Measurements from ENCODE around the gene PSME3.

The PSME3 gene

GRCh38 chr17:42830971-42831370, 2.2 kb upstream of the PSME3 start:
- DNase-seq (ENCODE audit: low spot score): no peak
- TF ChIP-seq, protein P1, sequence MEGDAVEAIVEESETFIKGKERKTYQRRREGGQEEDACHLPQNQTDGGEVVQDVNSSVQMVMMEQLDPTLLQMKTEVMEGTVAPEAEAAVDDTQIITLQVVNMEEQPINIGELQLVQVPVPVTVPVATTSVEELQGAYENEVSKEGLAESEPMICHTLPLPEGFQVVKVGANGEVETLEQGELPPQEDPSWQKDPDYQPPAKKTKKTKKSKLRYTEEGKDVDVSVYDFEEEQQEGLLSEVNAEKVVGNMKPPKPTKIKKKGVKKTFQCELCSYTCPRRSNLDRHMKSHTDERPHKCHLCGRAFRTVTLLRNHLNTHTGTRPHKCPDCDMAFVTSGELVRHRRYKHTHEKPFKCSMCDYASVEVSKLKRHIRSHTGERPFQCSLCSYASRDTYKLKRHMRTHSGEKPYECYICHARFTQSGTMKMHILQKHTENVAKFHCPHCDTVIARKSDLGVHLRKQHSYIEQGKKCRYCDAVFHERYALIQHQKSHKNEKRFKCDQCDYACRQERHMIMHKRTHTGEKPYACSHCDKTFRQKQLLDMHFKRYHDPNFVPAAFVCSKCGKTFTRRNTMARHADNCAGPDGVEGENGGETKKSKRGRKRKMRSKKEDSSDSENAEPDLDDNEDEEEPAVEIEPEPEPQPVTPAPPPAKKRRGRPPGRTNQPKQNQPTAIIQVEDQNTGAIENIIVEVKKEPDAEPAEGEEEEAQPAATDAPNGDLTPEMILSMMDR (IDR thresholded peaks at IDR 0.05; ENCODE audit: extremely low read depth, insufficient read depth, missing control alignments): no peak
- in situ Hi-C loops (cut with MboI; ENCODE audit: low pct_unique_long_range_greater_than_20kb, low sequenced_read_pairs, unreplicated experiment): no loop called here

GRCh38 chr17:42832213-42832933, 824 bp upstream of the PSME3 start:
- in situ Hi-C loops (cut with MboI; ENCODE audit: low pct_unique_long_range_greater_than_20kb, low sequenced_read_pairs, unreplicated experiment): no loop called here
- TF ChIP-seq, protein P1 (IDR thresholded peaks at IDR 0.05; ENCODE audit: extremely low read depth, insufficient read depth, missing control alignments): no peak
- no peak for DNase-seq (ENCODE audit: low spot score)

- DNase-seq (ENCODE audit: low spot score): no peak
- TF ChIP-seq, protein P1 (IDR thresholded peaks at IDR 0.05; ENCODE audit: extremely low read depth, insufficient read depth, missing control alignments): no peak
- in situ Hi-C loops (cut with MboI; ENCODE audit: low pct_unique_long_range_greater_than_20kb, low sequenced_read_pairs, unreplicated experiment): no loop called here
Observed at GRCh38 chr17:42833767-42834422, 698 bp downstream of the PSME3 start.

DNA sequence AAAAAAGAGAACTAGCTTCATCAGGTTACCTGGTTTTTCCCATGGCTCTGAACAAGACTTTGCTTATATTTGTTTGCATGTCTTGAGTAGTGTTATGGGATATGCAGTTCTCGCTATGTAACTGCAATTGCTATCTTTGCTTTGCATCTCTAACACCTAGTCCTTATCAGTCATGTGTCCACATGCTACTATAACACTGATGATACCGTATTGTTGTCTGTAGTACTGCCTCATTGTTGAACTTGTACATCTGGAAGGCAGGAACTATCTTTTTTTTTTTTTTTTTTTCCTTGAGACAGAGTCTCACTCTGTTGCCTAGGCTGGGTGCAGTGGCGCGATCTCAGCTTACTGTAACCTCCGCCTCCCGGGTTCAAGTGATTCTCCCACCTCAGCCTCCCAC, 2.5 kb downstream of the PSME3 start:
- DNase-seq (ENCODE audit: low spot score): no peak
- in situ Hi-C loops (cut with MboI; ENCODE audit: low pct_unique_long_range_greater_than_20kb, low sequenced_read_pairs, unreplicated experiment): no loop called here
- TF ChIP-seq, protein P1 (IDR thresholded peaks at IDR 0.05; ENCODE audit: extremely low read depth, insufficient read depth, missing control alignments): no peak

- no peak for DNase-seq (ENCODE audit: low spot score)
- in situ Hi-C loops (cut with MboI; ENCODE audit: low pct_unique_long_range_greater_than_20kb, low sequenced_read_pairs, unreplicated experiment): no loop called here
- TF ChIP-seq, protein P1 (IDR thresholded peaks at IDR 0.05; ENCODE audit: extremely low read depth, insufficient read depth, missing control alignments): no peak
Observed at GRCh38 chr17:42841975-42842685, 8.9 kb downstream of the PSME3 start.

DNA sequence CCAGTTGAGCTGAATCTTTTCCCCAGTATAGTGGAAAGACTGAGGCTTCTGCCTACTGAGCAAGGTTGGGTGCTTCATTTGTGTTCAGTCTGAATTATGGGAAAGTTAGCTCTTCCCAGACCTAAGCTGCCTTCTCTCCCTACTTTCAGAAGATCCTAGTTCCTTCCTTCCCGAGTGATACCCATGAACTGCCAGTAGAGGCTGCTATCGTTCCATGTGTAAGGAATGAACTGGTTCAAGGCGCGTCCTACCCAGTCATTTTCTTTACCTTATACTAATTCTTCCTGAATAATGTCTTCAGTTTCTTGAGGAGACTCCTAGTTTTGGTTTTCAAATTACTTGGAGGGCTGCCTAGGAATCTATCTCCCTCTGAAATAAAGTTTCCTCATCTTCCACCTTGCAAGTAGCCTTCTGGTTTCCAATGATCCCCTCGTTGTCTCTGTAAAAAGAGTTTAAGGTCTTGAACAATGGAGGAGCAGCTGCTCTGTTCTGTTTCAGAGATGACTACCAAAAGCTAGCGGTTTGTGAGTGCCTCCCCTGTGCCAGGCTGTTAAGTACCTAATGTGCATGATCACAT, 10.2 kb downstream of the PSME3 start:
- in situ Hi-C loops (cut with MboI; ENCODE audit: low pct_unique_long_range_greater_than_20kb, low sequenced_read_pairs, unreplicated experiment): no loop called here
- TF ChIP-seq, protein P1 (IDR thresholded peaks at IDR 0.05; ENCODE audit: extremely low read depth, insufficient read depth, missing control alignments): peak; percentile 73

More for the DNA sequence above, 10.2 kb downstream of the PSME3 start:
- DNase-seq (ENCODE audit: low spot score): peak; percentile 64

Data from GM13977 (cell line).